OCI-LY1 (cell line): ENCODE data around the gene BCL2L11.

Experiments used
- CTCF ChIP-seq: fragments of 200-600 bp; sonication (generic), shearing (Covaris generic); IDR thresholded peaks from 2 replicates; pipeline ENCODE4 v1.5.1; 2017; ENCODE audit warnings: mild to moderate bottlenecking, antibody characterized with exemption, low read length, moderate library complexity, mixed read lengths
- EZH2 ChIP-seq: fragments of 200-600 bp; sonication (generic), shearing (Covaris generic); IDR thresholded peaks from 2 replicates; pipeline ENCODE4 v1.8.0; 2017; ENCODE audit warnings: borderline replicate concordance, mixed run types, mild to moderate bottlenecking, antibody characterized with exemption, low read length, moderate library complexity, mixed read lengths

DNA sequence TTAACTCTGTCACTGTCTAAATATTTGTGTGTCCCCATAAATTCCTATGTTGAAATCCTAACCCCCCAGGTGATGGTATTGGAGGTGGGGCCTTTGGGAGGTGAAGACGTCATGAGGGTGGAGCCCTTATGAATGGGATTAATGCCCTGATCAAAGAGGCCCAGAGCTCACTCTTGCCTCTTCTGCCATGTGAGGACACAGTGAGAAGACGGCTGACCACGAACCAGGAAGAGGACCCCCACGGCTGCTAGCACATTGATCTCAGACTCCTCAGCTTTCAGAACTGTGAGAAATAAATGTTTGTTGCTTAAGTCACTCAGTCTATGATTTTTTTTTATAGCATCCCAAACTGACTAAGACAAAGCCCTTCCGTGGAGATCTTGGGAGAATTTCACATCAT, 71.2 kb downstream of the BCL2L11 start:
- TF ChIP-seq CTCF (no peak), EZH2 (no peak)
